Subcutaneous adipose tissue (tissue), 4 donors: Measurements from ENCODE around the gene DEK. TPM values are rescaled to one million over a fixed set of nuclear protein-coding genes. Genes with fewer than 3 reads are reported as not detected.

Experiments used
- total RNA-seq, 4 donors: library from RNA; depleted of rRNA; stranded (reverse); fragments of >200 nt; gene quantifications; one replicate each; pipeline ENCODE4 v1.1.0, GENCODE V29; 2016
- TF ChIP-seq, protein P1 (sequence below): fragments of 450-650 bp; IDR thresholded peaks from one replicate; pipeline ENCODE4 v1.5.1; 2016; ENCODE audit warnings: low read depth, mild to moderate bottlenecking, control low read depth, antibody characterized with exemption, moderate library complexity

DEK gene
- total RNA-seq, 4 donors from 2014 or later = 89.9 to 152 (median 121) TPM

DNA sequence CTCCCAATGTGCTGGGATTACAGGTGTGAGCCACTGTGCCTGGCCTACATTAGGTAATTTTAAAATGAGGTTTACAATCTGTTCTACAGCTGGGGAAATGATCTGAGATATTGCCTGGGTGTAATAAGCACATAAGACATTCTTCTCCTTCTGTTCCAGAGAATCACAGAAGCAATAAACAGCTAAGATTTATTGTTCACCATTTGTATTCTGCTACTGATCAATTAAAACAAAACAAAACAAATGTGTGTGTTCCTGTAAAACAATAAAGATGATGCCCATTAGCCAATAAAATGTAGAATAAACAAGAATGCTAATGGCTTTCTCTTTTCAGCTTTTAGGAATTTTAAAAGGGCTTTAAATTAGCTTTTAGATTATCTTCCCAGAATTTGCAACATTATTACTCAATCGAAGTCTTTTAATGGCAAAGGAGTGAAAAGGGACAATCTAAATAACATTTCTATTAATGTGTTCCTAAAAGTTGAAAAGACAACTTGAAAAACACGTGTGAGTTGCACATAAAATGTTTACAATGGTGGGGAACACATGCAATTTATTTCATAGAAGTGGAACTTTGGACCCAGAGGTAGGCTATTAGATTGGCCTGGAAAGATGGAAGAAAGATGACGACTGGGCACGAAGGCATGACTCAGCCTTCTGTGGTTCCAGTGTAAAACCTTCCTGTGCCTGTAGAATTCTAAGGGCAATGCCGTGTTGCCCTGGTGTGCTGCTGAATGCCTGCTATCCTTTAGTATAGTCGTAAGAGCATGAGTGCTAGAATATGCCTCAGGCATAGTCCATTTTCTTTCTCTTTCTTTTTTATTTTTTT lies 29.0 kb upstream of the DEK start:
- TF ChIP-seq, protein P1, sequence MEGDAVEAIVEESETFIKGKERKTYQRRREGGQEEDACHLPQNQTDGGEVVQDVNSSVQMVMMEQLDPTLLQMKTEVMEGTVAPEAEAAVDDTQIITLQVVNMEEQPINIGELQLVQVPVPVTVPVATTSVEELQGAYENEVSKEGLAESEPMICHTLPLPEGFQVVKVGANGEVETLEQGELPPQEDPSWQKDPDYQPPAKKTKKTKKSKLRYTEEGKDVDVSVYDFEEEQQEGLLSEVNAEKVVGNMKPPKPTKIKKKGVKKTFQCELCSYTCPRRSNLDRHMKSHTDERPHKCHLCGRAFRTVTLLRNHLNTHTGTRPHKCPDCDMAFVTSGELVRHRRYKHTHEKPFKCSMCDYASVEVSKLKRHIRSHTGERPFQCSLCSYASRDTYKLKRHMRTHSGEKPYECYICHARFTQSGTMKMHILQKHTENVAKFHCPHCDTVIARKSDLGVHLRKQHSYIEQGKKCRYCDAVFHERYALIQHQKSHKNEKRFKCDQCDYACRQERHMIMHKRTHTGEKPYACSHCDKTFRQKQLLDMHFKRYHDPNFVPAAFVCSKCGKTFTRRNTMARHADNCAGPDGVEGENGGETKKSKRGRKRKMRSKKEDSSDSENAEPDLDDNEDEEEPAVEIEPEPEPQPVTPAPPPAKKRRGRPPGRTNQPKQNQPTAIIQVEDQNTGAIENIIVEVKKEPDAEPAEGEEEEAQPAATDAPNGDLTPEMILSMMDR = no peak

- TF ChIP-seq, protein P1 = no peak
Observed at GRCh38 chr6:18289283-18289682, 25.0 kb upstream of the DEK start.

DNA sequence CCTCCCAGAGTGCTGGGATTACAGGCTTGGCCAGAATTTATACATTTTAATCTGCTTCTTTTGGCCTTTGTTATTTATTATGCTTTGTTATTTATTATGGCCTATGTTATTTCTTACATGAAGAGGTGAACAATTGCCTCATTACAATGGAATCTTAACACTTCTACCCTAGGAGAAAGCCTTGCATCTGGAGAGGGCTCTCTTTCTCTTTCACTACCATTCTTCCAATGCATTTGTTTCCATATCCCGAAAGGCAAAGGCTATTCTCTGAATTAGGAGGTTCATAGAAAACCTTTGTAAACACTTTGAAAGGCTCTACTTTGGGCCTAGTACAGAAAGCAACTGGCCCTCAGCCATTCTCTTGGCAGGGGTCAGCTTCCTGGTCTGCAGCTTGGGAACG lies 19.9 kb upstream of the DEK start:
- TF ChIP-seq, protein P1 = no peak

DNA sequence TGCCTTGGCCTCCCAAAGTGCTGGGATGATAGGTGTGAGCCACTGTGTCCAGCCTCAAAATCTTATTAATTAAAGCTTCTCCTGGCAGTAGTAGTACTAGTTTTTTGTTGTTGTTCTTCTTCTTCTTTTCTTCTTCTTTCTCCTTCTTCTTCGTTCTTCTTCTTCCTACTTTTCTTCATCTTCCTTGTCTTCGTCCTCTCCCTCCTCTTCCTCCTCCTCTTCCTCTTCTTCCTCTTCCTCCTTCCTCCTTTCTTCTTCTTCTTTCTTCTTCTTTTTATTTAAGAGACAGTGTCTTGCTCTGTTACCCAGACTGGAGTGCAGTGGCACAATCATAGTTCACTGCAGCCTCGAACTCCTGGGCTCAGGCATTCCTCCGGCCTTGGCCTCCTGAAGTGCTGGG lies 17.2 kb upstream of the DEK start:
- TF ChIP-seq, protein P1 = no peak

DNA sequence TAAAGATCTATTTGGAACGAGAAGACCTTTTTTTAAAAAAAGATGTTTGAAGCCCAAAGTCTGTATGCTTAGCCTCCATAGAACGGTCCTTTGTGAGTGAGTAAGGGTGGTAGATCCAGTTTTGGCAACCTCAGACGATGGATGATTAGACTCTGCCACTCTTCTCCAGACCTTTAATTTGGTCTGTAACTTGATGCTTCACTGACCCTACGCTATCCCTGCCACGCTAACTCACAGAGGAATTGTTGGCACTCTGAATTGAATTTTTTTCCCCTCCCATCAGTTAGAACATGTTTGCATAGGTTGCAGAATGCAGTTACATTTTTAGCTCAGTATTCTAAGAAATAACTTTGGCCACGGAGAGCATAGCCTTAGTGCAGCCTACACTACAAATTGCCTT lies 15.8 kb upstream of the DEK start:
- TF ChIP-seq, protein P1 = no peak

DNA sequence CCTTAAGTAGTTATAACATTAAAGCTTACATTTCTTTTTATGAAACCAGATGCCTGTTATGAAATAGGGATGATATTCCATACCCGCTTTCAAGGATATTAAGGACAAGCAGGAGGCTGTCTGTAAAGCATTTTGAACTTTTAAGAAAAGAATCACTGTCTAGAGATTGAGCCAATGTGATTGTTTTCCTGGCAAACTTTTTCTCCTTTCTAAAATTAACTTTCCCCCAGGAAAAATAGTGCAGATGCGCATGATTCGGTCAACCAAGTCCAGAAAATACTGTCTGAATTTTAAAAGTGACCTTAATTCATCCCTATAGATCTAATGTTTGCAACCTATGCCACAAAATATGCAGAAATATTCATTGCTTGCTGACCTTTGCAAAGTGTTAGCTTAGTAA lies 15.1 kb upstream of the DEK start:
- TF ChIP-seq, protein P1 = no peak

DNA sequence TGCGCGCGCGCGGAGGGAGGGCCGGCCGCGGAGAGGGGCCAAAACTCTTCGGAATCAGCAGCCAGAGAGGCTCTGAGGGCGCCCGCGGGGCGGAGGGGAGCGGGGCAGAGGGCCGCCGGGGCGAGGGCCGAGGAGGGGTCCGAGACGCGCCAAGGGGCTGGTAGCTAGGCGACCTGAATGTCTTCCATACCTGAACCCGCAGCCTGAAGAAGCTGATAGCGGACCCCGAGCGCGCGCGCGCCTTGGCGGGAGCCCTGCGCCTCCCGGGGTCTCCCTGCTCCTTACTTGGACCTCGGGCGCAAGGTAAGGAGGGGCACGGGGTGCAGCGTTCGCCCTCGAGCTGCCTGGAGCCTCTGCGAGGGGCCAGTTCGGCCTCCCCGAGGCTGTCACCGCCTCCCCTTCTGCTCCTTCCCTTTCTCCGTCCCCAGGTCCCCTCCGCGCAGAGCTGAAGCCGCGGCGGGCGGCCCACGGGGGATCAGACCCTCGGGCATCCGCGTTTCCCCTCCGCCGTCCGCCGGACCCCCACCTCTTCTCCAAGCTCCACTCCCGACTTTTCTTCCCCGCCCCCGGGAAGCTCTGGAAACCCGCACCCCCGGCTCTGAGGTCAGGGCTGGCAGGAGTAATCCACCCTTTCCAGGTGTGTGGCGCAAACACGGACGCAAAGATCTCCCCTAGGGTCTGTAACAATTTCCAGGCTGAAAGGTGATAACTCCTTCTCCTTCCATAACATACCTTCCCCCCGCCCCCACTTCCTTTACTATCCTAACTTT lies 13.1 kb upstream of the DEK start:
- TF ChIP-seq, protein P1 = no peak
